Spleen (tissue), 7 donors: Measurements from ENCODE around the gene EIF3L.

Experiments used
- CTCF ChIP-seq, 11 experiments: fragments of 200-600 bp in 7 of 11; fragments of 450-650 bp in 4 of 11; sonication (generic) in 4 of 11; IDR thresholded peaks in 8 of 11; conservative IDR thresholded peaks in 3 of 11; 1 replicate in 7 of 11; 2 replicates in 4 of 11; pipeline versions ENCODE4 v1.4.0 to v1.8.0; 2016 to 2021; ENCODE audit warnings: antibody characterized with exemption in 11 of 11, inconsistent platforms in 4 of 11, mild to moderate bottlenecking in 1 of 11
- POLR2A ChIP-seq, 3 donors: fragments of 450-650 bp; IDR thresholded peaks; one replicate each; pipeline ENCODE4 v1.5.1; 2017; ENCODE audit warnings: antibody characterized with exemption in 3 of 3, mild to moderate bottlenecking in 1 of 3
- donor health status: DM: no; HTN: no; CAD: no; lungs with moderate emphysema.
- donor health status: DM: no; HTN: no; CAD: no.
- donor health status: DM: no; HTN: no; CAD: no.

DNA sequence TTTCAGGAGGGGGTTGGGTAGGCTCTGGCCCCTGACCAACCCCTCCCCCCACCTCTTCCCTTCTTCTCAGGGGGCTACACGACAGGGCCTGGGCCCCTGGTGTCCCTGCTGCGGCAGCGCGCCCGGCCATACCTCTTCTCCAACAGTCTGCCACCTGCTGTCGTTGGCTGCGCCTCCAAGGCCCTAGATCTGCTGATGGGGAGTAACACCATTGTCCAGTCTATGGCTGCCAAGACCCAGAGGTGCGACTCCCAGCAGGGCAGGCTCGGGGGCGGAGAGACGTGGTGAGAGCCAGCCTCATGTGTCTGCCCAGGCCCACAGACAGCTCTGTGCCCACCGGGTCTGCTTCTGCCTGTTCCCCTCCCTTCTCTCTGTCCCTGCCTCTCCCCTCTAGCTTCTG, 33.6 kb upstream of the EIF3L start:
- TF ChIP-seq CTCF (IDR thresholded peaks at IDR 0.05 in 8 of 11, conservative IDR thresholded peaks at IDR 0.05 in 3 of 11) (no peak), POLR2A (IDR thresholded peaks at IDR 0.05) (no peak)
